Upper lobe of left lung (tissue), 4 donors: ENCODE data around the gene NUPR1.

Experiments
- EP300 ChIP-seq, 4 donors: sonication (generic); formaldehyde crosslinking; IDR thresholded peaks; one replicate each; pipeline ENCODE4 v1.5.1; 2017; ENCODE audit warnings: antibody characterized with exemption in 4 of 4, control low read depth in 2 of 4
- POLR2A ChIP-seq, 4 donors: fragments of 450-650 bp; IDR thresholded peaks; one replicate each; pipeline ENCODE4 v1.5.1; 2016 to 2017; ENCODE audit warnings: antibody characterized with exemption in 4 of 4, mild to moderate bottlenecking in 2 of 4
- POLR2AphosphoS5 ChIP-seq, 2 donors: sonication (generic); formaldehyde crosslinking; IDR thresholded peaks; one replicate each; pipeline ENCODE4 v1.5.1; 2017; ENCODE audit warnings: antibody characterized with exemption in 2 of 2
- TF ChIP-seq, protein P1 (sequence below), 6 experiments: fragments of 450-650 bp in 4 of 6; fragments of 200-600 bp in 2 of 6; sonication (generic) in 2 of 6; IDR thresholded peaks; one replicate each; pipeline ENCODE4 v1.5.1; 2016 to 2019; ENCODE audit warnings: antibody characterized with exemption in 6 of 6

DNA sequence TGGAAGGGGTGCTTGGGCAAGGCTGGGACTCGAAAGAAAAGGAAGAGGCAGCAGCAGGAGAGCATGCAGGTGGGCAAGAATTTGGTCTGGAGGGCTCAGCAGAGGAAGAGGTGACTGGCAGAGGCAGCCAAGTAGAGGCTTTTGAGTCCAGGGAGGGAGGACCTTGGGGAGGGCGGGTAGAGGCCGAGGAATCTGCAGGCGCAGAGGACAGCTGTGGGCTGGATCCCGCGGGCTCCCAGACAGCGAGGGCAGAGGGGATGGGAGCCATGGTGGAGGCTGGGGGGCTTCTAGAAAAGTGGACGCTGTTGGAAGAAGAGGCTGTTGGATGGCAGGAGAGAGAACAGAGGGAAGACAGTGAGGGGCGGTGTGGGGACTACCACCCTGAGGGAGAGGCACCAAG is 41.4 kb downstream of the NUPR1 start:
- TF ChIP-seq, protein P1, sequence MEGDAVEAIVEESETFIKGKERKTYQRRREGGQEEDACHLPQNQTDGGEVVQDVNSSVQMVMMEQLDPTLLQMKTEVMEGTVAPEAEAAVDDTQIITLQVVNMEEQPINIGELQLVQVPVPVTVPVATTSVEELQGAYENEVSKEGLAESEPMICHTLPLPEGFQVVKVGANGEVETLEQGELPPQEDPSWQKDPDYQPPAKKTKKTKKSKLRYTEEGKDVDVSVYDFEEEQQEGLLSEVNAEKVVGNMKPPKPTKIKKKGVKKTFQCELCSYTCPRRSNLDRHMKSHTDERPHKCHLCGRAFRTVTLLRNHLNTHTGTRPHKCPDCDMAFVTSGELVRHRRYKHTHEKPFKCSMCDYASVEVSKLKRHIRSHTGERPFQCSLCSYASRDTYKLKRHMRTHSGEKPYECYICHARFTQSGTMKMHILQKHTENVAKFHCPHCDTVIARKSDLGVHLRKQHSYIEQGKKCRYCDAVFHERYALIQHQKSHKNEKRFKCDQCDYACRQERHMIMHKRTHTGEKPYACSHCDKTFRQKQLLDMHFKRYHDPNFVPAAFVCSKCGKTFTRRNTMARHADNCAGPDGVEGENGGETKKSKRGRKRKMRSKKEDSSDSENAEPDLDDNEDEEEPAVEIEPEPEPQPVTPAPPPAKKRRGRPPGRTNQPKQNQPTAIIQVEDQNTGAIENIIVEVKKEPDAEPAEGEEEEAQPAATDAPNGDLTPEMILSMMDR (IDR thresholded peaks at IDR 0.05) = no peak
- TF ChIP-seq POLR2A (IDR thresholded peaks at IDR 0.05) = no peak
- TF ChIP-seq POLR2AphosphoS5 (IDR thresholded peaks at IDR 0.05) = no peak
- no peak for TF ChIP-seq EP300 (IDR thresholded peaks at IDR 0.05)
